Head of caudate nucleus (tissue), 42 donors: ENCODE results near the gene ZNF497.
"Not testable (repeated sequence)": the region's sequence is repeated elsewhere in the genome, so short reads cannot be mapped to it uniquely, and the experiment has no call there.

Experiments used
- DNase-seq, 42 donors: peaks; one replicate each; pipeline versions ENCODE4 v3.0.0 to v3.0.0-alpha.2; 2020 to 2021; ENCODE audit warnings: mixed read lengths in 7 of 42
- intact Hi-C: fragments of 100-400 bp; cut with DNase I; formaldehyde crosslinking; loops from one replicate; pipeline ENCODE4 v1.15.0; 2022

ZNF497 gene

GRCh38 chr19:58395220-58395978 lies 32.8 kb upstream of the ZNF497 start, which contains the start of gene RNF225:
RNF225 (plus strand) TSS chr19:58395656; CDS start chr19:58396090, 434 bp downstream.
- intact Hi-C loops, result no loop called here
- DNase-seq, result no peak

- DNase-seq, result no peak
- intact Hi-C loops, result no loop called here
Observed at GRCh38 chr19:58394821-58395219, 32.3 kb upstream of the ZNF497 start.

DNA sequence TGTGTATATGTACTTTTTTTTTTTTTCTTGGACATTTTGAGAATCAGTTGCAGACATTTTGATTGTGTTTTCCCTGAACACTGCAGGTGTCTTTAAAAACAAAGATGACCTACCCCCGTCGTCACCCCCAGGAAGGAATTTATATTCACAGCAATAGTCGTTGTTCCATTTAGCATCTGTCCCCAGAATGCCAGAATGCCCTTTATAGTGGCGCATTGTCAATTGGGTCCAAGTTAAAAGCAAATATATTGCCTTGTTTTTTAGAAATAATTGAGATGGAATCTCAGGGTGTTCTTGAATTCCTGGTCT lies 31.1 kb upstream of the ZNF497 start:
- intact Hi-C loops, result no loop called here
- DNase-seq, result no peak

GRCh38 chr19:58392945-58393724 lies 30.6 kb upstream of the ZNF497 start:
- no peak for DNase-seq
- intact Hi-C loops, result no loop called here

DNA sequence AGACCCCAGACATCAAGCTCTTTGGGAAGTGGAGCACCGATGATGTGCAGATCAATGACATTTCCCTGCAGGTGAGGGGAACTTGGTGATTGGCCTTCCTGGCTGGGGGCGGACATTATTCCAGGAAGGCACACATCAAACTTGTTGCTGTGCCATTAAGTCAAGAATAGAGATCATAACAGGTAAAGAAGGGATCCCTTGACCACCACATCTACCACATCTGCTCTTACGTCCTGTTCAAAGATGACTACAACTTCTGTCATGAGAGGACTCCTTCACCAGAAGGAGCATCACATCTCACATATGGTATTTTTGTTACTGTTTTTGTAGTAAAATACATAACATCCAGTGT lies 25.6 kb upstream of the ZNF497 start:
- intact Hi-C loops, result no loop called here

DNA sequence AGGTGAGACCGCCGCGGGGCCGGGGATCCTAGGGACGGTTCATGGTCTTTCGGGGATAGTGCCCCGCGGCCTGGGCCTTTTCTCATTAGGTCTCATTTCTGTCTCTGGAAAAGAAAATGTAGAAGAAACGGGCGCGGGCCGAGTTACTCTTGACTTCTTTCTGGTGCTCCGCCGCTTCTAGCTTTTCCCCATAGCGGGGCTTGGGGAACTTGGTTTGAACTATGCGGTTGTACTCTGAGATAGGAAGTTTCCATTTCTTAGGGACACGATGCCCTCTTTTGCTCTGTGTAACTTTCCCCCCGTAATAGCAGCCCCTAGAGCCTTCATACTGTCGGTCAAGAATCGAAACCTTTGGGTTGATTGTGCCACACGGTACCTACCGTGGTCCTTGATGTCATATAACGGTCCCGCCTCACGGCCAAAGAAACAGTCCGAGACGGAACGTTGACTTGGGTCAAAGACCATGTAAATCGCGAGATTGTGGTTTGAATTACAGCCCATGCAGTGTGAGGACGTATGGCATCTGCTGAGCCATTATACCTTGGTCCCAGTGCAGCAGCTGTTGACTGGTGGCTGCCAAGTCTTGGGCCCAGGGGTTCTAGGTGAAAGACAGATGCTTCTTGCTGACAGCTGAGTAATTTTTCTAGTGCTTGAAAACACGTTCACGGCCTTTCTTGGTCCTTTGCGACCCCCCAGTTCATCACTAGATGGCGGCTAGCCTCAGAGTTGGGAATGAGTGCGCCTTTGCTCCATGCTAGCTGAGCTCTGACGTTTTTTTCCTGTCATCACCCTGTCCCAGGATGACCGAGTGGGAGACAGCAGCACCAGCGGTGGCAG lies 25.0 kb upstream of the ZNF497 start:
- intact Hi-C loops, result no loop called here
- DNase-seq, result no peak

More for the DNA sequence above, 25.6 kb upstream of the ZNF497 start:
- no peak for DNase-seq

- intact Hi-C loops, result no loop called here
- peak; percentile 92 to 99 (median 97) for DNase-seq
Observed at GRCh38 chr19:58386576-58387337, 24.2 kb upstream of the ZNF497 start, which contains the start of gene RPS5. RPS5 (plus strand) TSS chr19:58387269; CDS start chr19:58388138, 869 bp downstream.

- intact Hi-C loops, result no loop called here
Observed at GRCh38 chr19:58385891-58386575, 23.5 kb upstream of the ZNF497 start.

DNA sequence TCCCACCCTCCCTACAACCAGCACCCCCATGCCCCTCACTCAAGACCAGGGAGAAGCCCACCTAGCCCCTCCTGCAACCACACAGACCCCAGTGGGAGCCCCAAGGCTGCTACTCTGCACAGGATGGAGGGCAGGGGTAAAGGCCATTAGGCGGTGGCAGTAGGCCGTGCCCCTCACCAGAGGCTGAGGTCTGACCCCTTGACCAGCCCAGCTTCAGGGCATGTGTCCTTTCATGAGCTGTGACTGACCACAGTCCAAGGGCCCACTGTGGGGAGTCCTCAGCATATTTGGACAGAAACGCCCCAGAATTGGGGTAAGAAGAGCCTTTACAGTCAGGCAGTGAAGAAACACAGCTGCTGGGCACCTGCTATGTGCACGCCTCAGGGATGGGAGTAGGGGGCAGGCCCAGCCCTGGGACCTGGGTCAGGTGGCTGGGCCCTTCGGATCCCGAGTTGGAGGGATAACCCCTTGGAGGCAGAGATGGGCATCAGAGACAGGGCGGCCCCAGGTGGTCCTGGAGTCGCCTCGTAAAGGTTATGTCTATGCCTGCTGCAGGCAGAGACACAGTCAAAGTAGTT lies 22.9 kb upstream of the ZNF497 start:
- intact Hi-C loops, result no loop called here
- DNase-seq, result no peak

More at GRCh38 chr19:58385891-58386575, 23.5 kb upstream of the ZNF497 start:
- DNase-seq, result peak in 4 of 42 donors; percentile 26 to 50 (median 36)

DNA sequence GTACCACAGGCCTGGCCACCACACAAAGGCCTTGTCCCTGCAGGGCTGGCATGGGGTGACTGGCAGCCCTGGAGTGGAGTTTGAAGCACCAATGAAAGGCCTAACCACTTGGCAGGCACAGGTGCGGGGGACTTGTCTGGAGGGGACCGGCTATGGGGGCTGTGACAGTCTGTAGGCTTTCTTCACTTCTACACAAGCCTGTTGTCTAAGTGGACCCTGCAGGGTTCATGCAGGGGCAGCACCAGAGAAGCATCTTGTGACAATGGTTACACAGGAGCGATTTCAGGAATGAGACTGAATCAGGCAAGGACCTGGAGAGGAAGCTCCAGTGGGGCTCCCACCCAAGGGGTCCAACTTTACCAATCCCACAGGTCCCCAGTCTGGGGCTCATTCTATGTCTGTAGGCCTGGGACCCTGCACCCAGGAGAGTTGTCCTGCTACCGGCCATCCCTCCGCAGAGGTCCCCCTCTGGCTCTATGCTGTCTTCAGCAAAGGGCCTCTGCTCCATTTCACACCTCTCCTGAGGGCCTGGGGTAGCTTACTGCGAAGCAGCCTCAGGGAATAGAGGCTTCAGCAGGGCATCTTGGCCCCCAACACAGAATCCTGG lies 20.5 kb upstream of the ZNF497 start:
- intact Hi-C loops, result no loop called here
- DNase-seq, result no peak

- intact Hi-C loops, result loop anchor here (2.0 kb wide), 1 partner anchor 55 kb away; the partner anchor contains the start of gene ZSCAN22
- no peak for DNase-seq
Observed at GRCh38 chr19:58381460-58382212, 19.1 kb upstream of the ZNF497 start.

GRCh38 chr19:58380662-58381459 lies 18.3 kb upstream of the ZNF497 start, which contains the start of gene ZNF837:
ZNF837 (minus strand) TSS chr19:58381030; CDS start chr19:58369332, 11,698 bp downstream.
- intact Hi-C loops, result loop anchor here (2.0 kb wide), 1 partner anchor 54 kb away; the partner anchor contains the start of gene ZSCAN22
- DNase-seq, result peak; percentile 96 to 100 (median 99)

DNA sequence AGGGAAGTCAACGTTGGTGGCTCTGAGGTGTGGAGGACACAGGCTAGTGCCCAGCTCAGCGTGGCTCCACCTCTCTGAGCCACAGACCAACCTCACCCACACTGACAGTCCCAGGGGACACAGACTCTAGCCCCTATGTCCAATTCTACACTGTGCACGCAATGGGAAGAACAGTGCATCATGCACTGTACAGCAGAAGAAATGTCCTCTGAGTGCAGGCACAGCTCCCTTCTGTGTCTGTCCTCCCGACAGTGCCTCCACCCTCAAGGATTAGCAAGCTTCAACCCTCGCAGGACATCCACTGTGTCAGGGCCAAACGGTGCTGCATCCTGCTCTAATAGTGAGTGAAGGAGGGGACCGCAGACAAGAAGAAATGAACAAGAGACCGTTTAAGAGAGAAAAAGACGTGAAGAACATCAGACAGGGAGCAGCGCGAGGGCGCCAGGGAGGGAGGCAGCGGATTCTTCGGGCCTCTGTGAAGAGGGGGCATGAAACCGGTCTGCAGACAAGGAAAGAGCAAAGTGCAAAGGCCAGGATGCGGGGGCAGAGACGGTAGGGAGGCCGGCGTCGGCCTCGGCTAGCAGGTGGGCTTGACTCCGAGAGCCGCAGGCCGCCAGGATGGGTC lies 17.6 kb upstream of the ZNF497 start:
- intact Hi-C loops, result loop anchor here (2.0 kb wide), 1 partner anchor 53 kb away; the partner anchor contains the start of gene ZSCAN22
- DNase-seq, result peak in 3 of 42 donors; percentile 12 to 34 (median 26)

- intact Hi-C loops, result no loop called here
- no peak for DNase-seq
Observed at GRCh38 chr19:58379246-58379645, 16.7 kb upstream of the ZNF497 start.

DNA sequence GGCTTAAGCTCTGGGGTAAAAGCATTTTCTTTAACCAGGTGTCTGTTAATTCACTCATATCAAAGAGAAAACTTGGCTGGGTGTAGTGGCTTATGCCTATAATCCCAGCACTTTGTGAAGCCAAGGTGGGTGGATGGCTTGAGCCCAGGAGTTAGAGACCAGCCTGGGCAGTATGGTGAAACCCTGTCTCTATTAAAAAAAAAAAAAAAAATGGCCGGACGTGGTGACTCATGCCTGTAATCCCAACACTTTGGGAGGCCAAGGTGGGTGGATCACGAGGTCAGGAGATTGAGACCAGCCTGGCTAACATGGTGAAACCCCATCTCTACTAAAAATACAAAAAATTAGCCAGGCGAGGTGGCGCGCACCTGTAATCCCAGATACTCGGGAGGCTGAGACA lies 14.2 kb upstream of the ZNF497 start:
- DNase-seq, intact Hi-C loops: not testable (repeated sequence)
